Uterus (tissue), 2 donors: ENCODE data around the gene LRRC70.

Experiments
- POLR2A ChIP-seq, 2 donors: fragments of 450-650 bp; IDR thresholded peaks; one replicate each; pipeline ENCODE4 v1.6.1; 2016; ENCODE audit warnings: antibody characterized with exemption in 2 of 2, mild to moderate bottlenecking in 1 of 2, moderate library complexity in 1 of 2
- TF ChIP-seq, protein P1 (sequence below), 4 experiments: fragments of 200-600 bp in 2 of 4; fragments of 450-650 bp in 2 of 4; sonication (generic) in 2 of 4; IDR thresholded peaks; one replicate each; pipeline ENCODE4 v1.5.1; 2016 to 2019; ENCODE audit warnings: antibody characterized with exemption in 4 of 4, mild to moderate bottlenecking in 2 of 4, moderate library complexity in 1 of 4

GRCh38 chr5:62536232-62536631, 42.4 kb upstream of the LRRC70 start:
- TF ChIP-seq, protein P1, sequence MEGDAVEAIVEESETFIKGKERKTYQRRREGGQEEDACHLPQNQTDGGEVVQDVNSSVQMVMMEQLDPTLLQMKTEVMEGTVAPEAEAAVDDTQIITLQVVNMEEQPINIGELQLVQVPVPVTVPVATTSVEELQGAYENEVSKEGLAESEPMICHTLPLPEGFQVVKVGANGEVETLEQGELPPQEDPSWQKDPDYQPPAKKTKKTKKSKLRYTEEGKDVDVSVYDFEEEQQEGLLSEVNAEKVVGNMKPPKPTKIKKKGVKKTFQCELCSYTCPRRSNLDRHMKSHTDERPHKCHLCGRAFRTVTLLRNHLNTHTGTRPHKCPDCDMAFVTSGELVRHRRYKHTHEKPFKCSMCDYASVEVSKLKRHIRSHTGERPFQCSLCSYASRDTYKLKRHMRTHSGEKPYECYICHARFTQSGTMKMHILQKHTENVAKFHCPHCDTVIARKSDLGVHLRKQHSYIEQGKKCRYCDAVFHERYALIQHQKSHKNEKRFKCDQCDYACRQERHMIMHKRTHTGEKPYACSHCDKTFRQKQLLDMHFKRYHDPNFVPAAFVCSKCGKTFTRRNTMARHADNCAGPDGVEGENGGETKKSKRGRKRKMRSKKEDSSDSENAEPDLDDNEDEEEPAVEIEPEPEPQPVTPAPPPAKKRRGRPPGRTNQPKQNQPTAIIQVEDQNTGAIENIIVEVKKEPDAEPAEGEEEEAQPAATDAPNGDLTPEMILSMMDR (IDR thresholded peaks at IDR 0.05), result no peak
- no peak for TF ChIP-seq POLR2A (IDR thresholded peaks at IDR 0.05)
